CD4-positive, alpha-beta T cell treated with Interleukin-12 subunit alpha and Interleukin-12 subunit beta, for 1 hour (primary cell): Measurements from ENCODE around the gene RBM28.
"Not testable (repeated sequence)": the region's sequence is repeated elsewhere in the genome, so short reads cannot be mapped to it uniquely, and the experiment has no call there.

ENCODE experiments used
- DNase-seq: peaks from one replicate; pipeline ENCODE4 v3.0.0-alpha.2; 2020

RBM28 gene

GRCh38 chr7:128280451-128280850 lies 63.3 kb downstream of the RBM28 start:
- not testable (repeated sequence) for DNase-seq

- no peak for DNase-seq
Measured at GRCh38 chr7:128279124-128279713, 64.5 kb downstream of the RBM28 start.

GRCh38 chr7:128278366-128278765 lies 65.3 kb downstream of the RBM28 start:
- no peak for DNase-seq

- DNase-seq = no peak
Measured at GRCh38 chr7:128275681-128276080, 68.0 kb downstream of the RBM28 start.

- DNase-seq = no peak
Measured at GRCh38 chr7:128274884-128275603, 68.7 kb downstream of the RBM28 start.

- no peak for DNase-seq
Measured at GRCh38 chr7:128274246-128274883, 69.3 kb downstream of the RBM28 start.

GRCh38 chr7:128271942-128272481 lies 71.7 kb downstream of the RBM28 start:
- DNase-seq = no peak

GRCh38 chr7:128271471-128271941 lies 72.2 kb downstream of the RBM28 start:
- no peak for DNase-seq

- no peak for DNase-seq
Measured at GRCh38 chr7:128270826-128271272, 72.9 kb downstream of the RBM28 start.

- DNase-seq = no peak
Measured at GRCh38 chr7:128268233-128268632, 75.5 kb downstream of the RBM28 start.

- no peak for DNase-seq
Measured at GRCh38 chr7:128267595-128267924, 76.1 kb downstream of the RBM28 start.

- no peak for DNase-seq
Measured at GRCh38 chr7:128266883-128267594, 76.7 kb downstream of the RBM28 start.

- DNase-seq = no peak
Measured at GRCh38 chr7:128266529-128266882, 77.2 kb downstream of the RBM28 start.

GRCh38 chr7:128265906-128266300 lies 77.8 kb downstream of the RBM28 start:
- DNase-seq = no peak

- DNase-seq = no peak
Measured at GRCh38 chr7:128265156-128265905, 78.4 kb downstream of the RBM28 start.

- no peak for DNase-seq
Measured at GRCh38 chr7:128264477-128264876, 79.2 kb downstream of the RBM28 start.

GRCh38 chr7:128263420-128263819 lies 80.3 kb downstream of the RBM28 start:
- no peak for DNase-seq

GRCh38 chr7:128262273-128263028 lies 81.3 kb downstream of the RBM28 start:
- no peak for DNase-seq

- DNase-seq = no peak
Measured at GRCh38 chr7:128260069-128260795, 83.5 kb downstream of the RBM28 start.

GRCh38 chr7:128259131-128260061 lies 84.3 kb downstream of the RBM28 start:
- no peak for DNase-seq
